NCI-H2107 treated with DMSO at 0.1 percent for 48 hours (cell line): ENCODE results near the gene CDH23.

Experiments used
- DNase-seq: peaks from one replicate; lab custom pipeline; 2025; ENCODE audit not compliant: unreplicated experiment; lab: John Stamatoyannopoulos, UW

The CDH23 gene

DNA sequence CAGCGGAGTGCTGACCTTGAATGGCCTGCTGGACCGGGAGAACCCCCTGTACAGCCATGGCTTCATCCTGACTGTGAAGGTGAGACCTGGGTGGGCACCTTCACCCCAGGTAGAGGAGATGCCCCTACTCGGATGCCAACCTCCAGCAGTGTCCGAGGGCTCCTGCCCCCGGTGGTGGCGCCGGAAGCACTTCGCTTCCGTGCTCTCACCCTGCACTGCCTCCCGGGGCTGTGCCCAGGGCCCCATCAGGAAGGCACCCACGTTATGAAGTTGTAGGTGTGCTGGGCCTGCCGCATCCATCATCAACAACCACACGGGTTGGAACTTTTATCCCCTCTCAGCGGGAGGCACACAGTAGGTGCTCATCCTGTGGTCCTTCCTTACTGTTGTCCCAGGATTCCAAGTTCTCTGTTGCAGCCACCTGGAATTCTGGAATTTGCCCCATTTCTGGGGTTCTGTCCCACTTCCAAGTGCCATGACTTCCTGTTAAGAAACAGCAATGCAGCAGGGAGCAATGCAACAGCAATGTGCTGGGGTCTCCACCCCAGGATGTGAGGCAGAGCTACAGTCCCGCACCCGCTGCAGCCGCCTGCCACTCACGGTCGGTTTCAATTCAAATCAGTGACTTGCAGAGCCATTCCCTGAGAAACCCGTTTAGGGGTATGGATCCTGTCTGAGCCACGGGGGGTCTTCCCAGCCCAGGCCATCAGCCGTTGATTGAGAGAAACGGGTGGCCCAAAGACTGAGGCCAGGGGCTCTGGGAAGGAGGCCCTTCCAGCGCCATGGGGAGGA is 219.0 kb downstream of the CDH23 start:
- no peak for DNase-seq

DNA sequence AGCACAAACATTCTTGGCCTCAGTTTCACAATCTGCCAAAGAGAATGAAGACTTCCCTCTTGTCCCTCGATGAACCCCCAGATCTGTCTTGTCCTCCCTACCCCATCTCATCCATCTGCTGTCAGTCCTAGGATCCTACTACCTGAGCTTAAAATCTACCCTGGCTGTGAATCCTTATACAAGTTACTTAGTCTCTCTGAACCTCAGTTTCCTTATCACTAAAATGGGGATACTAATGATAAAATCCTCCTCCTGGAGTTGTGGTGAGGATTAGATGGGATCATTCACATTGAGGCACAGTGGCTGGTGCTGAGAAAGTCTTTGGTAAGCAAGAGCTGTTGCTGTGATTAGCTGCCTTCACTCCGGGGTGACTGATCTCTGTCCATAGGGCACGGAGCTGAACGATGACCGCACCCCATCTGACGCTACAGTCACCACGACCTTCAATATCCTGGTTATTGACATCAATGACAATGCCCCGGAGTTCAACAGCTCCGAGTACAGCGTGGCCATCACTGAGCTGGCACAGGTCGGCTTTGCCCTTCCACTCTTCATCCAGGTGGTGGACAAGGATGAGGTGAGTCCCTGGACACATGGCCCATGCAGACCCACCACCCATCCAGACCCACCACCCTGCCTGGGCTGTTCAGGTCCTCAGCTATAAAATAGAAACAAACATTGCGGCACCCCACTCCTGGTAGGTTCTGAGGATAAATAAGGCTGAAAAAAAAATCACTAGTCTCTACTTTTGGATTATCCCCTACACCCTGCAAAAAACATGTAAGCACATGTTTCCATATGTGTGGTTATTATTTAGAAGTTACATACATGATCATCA is 220.3 kb downstream of the CDH23 start:
- no peak for DNase-seq

DNA sequence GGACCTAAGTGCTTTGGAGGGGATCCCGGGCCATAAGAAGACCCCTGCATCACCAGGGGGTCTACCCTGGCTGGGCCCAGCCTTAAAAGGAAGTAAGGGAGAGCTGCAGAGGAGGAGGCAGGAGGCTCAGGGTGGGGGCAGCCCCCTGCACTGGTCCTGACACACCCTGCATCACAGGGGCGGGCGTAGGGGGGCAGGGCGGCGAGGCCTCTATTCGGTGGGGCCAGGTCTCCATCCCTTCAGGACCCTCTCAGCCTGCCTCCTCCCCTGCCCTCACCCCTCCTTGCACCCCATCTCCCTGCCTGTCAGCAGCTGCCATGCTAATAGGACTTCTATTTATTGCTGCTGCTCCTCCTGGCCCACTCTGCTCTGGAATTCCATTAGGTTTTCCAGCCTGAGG is 221.5 kb downstream of the CDH23 start:
- DNase-seq = no peak

DNA sequence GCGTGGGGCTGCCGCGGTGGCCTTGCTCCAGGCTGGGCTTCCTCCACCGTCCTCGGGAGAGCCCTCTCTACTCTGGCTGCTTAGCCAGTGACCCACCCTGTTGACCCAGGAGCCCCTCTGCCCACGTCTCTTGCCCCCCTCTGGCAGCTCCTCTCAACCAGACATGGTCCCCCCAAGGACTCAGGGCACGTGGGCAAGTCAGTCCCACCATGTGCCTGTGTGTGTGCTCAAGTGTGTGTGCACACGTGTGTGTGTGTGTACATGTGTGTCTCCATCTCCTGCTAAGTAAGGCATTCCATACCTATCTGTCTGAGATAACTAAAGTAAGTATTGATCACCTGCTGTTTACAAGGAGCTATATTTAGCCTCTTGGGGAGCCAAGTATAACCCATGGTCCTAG is 221.9 kb downstream of the CDH23 start:
- DNase-seq = no peak

DNA sequence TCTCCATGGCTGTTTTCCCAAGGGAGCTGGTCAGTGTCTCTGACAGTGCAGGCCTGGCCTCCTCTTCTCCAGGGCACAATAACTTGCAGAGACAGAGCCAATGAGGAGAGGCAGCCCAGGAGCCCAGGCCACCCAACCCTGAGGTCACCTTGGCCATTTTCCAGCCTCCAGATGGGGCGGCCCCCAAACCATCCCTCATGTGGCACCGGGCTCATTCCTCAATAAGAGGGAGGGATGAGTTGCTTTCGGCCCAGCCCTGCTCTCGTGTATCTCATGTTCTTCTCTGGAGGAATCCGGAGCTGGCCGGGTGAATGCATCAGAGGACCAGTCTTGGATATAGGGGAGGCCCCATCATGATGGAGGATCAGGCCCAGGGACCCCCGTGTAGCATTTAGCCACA is 223.9 kb downstream of the CDH23 start:
- no peak for DNase-seq

DNA sequence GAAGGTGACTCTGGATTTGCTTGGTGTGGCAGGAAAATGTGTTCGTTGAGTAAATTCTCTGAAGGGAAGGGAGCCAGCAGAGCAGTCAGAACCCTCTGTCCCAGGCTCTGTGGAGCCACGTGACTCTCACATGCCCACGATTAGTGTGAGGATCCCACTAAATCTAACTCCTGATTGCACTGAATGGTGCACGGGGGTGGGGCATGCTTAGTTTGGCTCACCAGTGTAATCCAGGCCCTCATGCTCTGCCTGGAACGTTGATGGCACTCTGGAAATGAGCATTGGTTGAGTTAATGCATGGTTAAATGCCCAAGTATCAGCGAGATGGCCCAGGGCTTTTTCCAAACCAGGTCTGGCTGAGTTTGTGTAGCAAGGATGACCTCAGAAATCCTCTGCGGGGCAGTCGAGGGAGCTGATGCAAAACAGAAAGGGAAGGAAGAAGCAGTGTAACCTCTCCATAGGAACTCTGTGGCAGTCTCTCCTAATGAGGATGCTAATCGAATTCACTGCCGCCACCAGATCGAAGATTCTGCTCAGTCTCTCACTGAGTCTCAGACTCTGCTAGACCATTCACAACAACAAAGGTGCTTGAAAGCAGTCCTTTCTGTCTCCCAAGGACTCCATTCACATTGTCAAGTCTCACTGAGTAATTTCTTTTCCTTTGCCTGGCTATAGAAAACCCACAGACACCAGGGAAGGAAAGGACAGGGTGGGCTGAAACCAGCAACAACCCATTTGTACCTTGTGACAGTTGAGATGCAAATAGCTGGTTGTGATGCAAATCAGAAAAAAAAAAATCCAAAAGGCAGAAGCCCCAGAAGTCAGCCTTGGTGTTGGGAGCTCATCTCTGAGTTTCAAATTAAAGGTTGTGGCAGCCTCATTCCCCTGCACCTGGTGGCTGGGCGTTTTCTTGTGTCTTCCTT is 224.8 kb downstream of the CDH23 start:
- no peak for DNase-seq

DNA sequence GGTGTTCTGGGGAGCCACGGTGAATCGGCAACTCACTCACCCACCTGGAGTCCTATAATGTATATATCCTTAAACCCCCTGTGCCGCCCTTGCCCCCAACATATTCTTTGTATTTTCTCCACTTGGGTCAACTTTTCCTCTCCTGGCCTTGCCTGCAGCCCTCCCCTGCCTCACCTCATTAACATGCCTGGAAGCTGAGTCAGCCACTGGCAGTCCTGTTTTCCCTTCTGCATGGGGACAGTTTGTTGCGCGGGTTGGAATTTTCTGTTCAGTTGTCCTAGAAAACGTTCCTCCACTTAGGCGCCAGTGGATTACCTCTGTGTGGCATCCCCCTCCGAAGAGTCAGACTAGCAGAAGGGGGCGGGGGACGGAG is 225.4 kb downstream of the CDH23 start:
- no peak for DNase-seq

DNA sequence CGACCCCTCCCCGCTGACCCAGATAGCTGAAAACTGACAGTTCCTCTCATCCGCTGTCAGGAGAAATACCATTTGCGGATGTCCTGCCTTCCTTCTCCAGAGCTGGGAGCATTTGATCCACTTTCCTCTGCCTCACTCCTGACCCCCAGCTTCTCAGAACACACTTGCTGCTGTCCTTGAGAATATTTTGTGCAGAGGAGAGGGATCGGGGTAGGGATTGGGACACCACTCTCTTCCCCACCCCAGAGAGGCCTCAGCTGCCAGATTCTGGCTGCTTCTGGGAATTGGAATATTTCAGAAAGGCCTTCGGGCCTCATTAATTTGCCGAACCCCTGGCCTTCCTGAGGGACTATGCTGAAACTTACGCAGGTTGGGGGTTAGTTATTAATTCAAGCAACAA is 225.9 kb downstream of the CDH23 start:
- DNase-seq = no peak

DNA sequence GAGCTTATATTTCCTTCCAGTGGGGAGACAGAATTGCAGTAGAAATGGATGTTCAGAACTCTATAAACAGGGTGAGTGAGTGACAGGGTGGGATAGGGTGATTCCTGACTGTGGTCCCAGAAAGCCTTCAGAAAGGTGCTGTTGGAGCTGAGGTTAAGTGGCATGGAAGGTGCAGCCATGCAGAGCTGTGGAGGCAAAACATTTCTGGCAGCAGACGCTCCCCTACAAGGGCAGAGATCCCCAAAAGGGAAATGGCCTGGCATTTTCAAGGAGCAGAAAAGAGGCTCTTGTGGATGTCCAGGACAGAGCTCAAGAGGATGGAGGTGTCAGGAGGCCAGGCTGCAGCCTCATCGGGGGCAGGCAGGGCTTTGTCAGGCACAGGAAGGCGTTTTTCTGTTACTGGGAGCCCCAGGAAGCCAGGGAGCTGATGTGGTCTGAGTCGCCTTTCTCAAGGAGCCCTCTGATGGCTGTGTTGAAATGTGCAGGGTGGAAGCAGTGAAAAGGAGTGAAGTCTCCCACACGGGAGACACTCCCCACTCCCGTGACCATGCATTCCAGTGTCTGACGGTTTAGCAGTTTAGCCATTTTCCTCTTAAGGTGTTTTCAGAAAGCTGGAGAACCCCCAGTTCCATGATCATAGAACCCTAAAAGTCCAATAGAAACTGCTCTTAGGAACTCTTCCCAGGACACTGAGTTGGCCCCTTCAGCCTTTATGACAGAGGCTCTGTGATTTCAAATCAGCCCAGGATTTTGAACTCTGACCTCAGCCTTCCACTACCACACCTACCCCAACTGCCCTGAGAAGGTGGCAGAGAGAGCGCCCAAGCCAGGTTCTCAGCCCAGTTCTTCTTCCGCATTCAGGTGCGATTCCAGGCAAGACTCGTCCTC is 226.6 kb downstream of the CDH23 start:
- DNase-seq = no peak

DNA sequence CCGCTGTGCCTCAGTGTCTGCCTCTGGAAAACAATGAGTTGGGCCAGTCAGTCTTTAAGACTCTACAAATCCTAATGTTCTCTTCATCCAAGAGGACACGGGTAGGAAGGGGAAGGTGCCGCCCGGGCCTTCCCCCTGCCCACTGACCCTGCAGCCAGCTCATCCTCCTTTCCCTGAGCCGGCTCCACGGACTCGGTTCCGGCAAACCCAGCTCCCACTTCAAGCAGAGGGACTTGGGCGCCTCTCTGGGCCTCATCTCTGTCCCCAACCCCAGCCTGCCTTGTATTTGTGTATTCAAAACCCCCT is 227.2 kb downstream of the CDH23 start:
- no peak for DNase-seq

DNA sequence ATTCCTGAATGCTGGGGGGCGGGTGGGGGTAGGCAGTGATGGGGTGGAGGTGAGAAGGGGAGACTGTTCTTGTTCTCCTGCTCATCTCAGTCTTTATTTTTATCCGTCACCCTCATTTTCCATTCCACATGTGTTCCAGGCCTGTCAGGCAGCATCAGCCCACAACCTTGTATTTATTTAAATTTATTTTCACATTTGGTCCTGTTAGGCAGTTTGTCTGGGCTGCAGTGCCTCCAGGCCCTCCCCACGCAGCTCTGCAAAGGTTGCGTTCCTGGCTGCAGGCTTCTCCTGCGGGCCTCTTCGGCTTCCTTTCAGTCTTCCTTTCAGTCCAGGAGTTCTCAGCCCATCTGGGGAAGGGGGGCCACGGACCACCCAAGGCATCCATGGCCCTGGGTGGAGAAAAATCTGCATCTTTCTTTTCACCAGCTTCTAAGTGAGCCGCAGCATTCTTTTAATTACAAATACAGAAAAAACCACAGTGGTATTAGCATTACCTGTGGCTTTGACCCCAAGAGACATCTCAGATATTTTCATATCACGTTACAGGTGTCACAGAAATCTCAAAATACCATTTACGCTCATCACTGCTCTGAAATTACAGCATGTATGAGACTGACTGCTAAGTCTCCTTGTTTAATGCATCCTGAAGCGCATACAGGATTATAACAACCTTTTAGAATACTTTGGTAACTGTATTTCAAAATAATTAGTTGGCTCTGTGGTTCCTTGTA is 228.9 kb downstream of the CDH23 start:
- DNase-seq = no peak

DNA sequence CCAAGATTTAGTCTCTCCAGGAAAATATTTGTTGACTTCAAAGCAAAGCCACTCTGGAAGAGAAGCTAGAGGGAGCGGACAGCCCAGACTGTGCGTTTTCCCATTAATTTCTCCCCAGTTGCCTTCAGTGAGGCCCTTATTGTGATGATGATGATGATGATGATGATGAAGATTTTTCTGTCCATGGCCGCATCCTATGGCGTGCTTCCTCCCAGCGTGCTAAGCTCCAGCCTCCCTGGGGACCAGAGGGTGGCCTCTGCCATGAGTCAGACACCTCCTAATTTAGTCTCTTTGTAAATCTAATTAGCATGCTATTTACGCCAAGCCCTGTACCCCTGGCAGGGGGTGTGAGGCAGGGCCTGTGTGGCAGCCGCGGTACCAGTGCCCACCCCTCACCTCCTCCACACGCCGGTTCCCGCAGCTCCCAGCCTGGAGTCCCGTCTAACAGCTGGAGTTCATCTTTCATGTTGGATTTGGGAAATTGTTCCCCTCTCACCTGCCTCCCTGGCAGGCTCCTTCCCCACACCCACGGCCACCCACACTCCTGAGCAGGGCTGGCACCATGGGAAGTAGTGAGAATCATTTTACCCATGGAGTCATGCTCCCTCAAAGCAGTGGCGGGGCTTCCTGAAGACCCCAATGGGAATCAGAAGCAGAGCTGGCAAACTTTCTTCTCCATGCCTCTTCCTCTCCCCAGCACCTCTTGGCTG is 230.7 kb downstream of the CDH23 start:
- DNase-seq = no peak

DNA sequence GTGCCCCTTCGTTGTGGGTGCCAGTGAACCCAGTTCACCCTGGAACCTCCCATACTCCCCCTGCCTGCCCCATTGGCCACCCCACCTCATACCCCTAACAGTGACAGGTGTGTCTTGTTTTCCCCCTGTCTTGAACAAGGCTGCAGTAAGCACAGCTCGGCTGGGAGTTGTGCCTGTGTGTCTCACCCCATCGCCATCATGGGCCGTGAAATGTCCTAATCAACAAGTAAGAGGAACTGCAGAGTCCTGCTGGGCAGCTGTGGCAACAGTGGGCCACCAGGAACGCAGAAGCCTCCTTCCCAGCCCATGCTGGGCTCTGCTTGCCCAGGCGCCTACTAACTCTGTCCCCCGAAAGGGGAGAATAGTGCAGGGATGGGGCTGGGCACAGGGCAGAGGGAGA is 231.2 kb downstream of the CDH23 start:
- no peak for DNase-seq

DNA sequence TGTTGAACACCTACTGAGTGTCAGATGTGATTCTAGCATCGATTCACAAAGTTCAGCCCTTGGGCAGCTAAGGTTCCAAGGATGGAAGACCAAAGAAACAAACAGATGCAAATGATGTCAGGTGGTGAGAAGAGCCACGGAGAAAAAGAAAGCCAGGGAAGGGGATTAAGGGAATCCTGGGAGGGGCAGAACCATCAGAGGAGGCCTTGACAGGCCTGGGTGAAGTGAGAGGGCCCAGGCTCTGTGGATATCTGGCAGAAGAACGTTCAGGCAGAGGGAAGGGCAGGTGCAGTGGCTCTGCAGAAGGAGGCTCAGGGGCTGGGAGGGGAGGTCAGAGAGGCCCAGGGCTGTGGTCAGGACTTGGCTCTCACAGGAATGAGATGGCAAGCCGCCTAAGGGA is 232.4 kb downstream of the CDH23 start:
- no peak for DNase-seq

DNA sequence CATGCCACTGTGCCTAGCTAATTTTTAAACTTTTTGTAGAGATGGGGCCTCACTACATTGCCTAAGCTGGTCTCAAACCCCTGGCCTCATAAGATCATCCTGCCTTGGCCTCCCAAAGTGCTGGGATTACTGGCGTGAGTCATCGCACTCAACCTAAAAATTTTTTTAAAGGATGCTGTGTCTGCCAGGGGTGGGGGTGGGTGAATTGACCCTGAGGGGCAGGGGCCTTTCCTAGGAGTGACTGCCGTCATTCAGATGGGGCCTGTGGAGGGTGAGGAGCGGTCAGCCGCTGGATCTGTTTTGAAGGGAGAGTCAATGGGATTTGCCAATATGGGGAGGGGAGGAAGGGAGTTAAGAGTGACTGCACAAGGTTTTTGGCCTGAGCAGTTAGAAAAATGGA is 233.4 kb downstream of the CDH23 start:
- no peak for DNase-seq

DNA sequence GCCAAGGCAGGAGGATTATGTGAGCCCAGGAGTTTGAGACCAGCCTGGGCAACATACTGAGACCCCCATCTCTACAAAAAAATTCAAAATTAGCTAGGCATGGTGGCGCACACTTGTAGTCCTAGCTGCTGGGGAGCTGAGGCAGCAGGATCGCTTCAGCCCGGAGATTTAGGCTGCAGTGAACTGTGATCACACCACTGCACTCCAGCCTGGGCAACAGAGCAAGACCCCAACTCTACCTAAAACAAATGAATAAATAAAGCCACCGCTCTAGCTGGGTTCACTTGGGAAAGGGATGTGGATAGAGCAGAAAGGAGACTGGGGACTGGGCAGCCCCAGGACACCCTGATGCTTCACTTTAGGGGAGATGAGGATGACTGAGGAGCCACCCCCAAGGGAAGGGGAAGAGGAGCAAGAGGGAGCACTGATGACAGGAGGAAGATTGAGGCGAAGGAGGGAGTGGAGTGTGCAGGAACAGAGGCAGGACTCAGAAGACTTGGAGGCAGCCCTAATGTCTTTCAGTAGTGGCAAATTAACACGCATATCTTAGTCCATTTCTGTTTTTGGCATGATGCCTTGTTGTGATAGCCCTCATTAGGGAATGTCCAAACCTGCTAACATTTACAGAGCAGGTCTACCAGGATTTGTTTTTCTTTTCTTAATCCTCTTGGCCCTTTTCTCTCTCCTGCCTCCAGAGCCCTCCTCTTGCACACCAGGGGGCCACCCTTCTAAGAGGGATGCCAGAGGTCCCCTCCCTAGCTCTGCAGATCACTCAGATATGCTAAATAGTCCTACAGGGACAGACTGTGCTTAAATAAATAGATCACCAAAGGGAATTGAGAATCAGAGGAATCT is 234.5 kb downstream of the CDH23 start:
- no peak for DNase-seq

DNA sequence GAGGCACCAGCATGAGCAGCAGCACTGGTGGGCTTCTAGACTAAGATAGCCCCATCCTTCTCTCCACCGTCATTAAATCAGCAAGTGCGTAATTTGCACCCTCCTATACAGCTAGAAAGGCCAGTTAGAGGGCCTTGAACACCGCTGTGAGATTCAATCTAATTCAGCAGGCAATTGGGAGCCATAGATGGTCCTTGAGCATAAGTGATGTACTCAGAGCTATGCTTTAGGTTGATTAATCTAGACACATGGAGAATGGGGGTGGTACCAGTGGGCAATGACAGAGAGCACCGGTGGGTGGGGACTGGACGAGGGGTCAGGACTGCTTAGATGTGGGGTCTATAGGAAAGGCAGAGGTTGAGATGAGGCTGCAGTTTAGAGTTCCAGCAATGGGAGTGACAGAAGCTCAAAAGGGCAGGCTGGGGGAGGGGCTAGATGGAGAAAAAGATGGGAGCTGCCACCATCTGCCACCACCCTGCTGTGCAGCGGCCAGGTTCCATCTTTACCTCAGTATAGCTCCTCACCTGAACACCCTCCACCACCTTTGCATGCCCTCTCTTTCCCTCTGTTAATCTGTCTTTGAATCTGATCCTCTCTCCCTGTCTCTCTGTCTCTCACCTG is 235.6 kb downstream of the CDH23 start:
- DNase-seq = no peak
